Amniotic epithelial cell (primary cell): ENCODE data around the gene PTGES3.
"Not testable (repeated sequence)": the region's sequence is repeated elsewhere in the genome, so short reads cannot be mapped to it uniquely, and the experiment has no call there.

Experiments used
- DNase-seq: peaks from one replicate; pipeline ENCODE4 v3.0.0-alpha.2; 2010; ENCODE audit warnings: low read depth

Gene PTGES3

GRCh38 chr12:56709759-56710376 lies 21.8 kb upstream of the PTGES3 start:
- DNase-seq = no peak

GRCh38 chr12:56704522-56704921 lies 16.4 kb upstream of the PTGES3 start:
- DNase-seq = not testable (repeated sequence)

- no peak for DNase-seq
Measured at GRCh38 chr12:56699020-56699661, 11.1 kb upstream of the PTGES3 start.

GRCh38 chr12:56695327-56696101 lies 7.4 kb upstream of the PTGES3 start:
- no peak for DNase-seq

- DNase-seq = no peak
Measured at GRCh38 chr12:56694161-56694560, 6.1 kb upstream of the PTGES3 start.

GRCh38 chr12:56688846-56689109 lies 694 bp upstream of the PTGES3 start:
- DNase-seq = no peak

GRCh38 chr12:56687223-56688128 lies 608 bp downstream of the PTGES3 start:
- DNase-seq = peak; percentile 47

GRCh38 chr12:56684745-56685359 lies 3.2 kb downstream of the PTGES3 start:
- no peak for DNase-seq

- no peak for DNase-seq
Measured at GRCh38 chr12:56682323-56682722, 5.8 kb downstream of the PTGES3 start.

GRCh38 chr12:56679883-56680575 lies 8.1 kb downstream of the PTGES3 start:
- DNase-seq = no peak

- DNase-seq = no peak
Measured at GRCh38 chr12:56678852-56679251, 9.2 kb downstream of the PTGES3 start.

GRCh38 chr12:56677680-56678079 lies 10.4 kb downstream of the PTGES3 start:
- DNase-seq = no peak

- DNase-seq = no peak
Measured at GRCh38 chr12:56676851-56677580, 11.1 kb downstream of the PTGES3 start.

GRCh38 chr12:56671608-56672007 lies 16.5 kb downstream of the PTGES3 start:
- DNase-seq = no peak

- no peak for DNase-seq
Measured at GRCh38 chr12:56670836-56671235, 17.2 kb downstream of the PTGES3 start.

- no peak for DNase-seq
Measured at GRCh38 chr12:56668197-56668457, 20.0 kb downstream of the PTGES3 start.

- DNase-seq = no peak
Measured at GRCh38 chr12:56661979-56662638, 26.0 kb downstream of the PTGES3 start.

- DNase-seq = no peak
Measured at GRCh38 chr12:56661560-56661959, 26.5 kb downstream of the PTGES3 start.

- no peak for DNase-seq
Measured at GRCh38 chr12:56658921-56659320, 29.2 kb downstream of the PTGES3 start.
